Erythroblast (primary cell): ENCODE measurements around the gene RFX3.
"Not testable (repeated sequence)": the region's sequence is repeated elsewhere in the genome, so short reads cannot be mapped to it uniquely, and the experiment has no call there.

Experiments
- DNase-seq, 2 experiments: peaks; one replicate each; lab custom pipeline; 2025; lab: John Stamatoyannopoulos, UW
- GATA1 ChIP-seq: IDR thresholded peaks from 2 replicates; pipeline ENCODE4 v1.6.1; 2011; ENCODE audit warnings: low read depth, mild to moderate bottlenecking, control low read depth, low read length, moderate library complexity
- POLR2A ChIP-seq: IDR thresholded peaks from 2 replicates; pipeline ENCODE4 v1.6.1; 2011; ENCODE audit warnings: mild to moderate bottlenecking, low read length

Gene RFX3

DNA sequence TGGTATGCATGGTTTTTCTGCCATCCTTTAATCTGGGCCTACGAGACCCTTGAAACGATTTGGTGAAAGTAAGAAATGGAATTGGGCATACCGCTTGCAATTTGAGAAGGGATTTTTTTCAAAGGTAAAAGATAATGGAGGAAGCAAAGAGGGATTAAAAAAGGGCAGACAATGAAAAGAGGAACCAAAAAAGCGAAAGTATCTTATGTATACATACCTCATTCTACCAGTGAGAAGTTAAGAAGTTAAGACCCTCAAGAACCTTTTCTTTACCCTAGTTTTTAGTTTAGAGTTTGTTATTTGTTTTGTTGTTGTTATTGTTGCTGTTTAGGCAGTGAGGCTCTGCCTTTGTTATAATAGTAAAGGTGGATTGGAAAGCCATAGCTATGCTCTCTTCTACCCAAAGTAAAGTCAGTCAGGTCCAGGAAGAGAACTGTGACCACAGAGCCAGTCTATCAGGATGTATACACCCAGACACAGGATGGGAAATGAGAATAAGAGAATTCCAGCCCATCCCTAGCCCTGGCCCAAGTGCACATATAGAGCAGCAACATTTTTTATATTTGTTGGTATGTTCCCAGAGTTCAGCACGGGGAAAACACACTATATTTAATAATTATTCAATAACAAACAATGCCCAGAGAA, 166.6 kb downstream of the RFX3 start:
- DNase-seq, result no peak
- TF ChIP-seq GATA1 (no peak), POLR2A (no peak)

- no peak for TF ChIP-seq POLR2A
- no peak for TF ChIP-seq GATA1
- DNase-seq, result no peak
Measured at GRCh38 chr9:3348169-3348568, 177.6 kb downstream of the RFX3 start.

DNA sequence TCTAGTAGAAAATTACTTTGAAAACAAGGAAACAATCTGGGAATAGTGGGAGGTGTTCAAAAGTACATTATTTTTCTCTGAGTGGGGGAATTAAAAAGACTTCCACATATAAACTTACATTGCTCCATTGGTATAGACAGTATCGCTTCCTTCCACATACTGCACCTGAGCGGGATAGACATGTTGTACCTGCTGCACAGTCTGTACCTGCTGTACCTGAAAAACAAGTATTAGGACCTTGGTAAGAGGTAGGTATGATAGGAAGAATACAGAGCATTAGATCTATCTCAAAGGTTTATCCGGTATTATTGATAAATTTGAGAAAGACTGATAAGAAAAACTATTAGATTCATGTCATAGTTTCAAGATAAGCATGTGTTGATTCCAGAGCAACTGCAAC, 179.3 kb downstream of the RFX3 start:
- DNase-seq, result no peak
- TF ChIP-seq GATA1 (no peak), POLR2A (no peak)

DNA sequence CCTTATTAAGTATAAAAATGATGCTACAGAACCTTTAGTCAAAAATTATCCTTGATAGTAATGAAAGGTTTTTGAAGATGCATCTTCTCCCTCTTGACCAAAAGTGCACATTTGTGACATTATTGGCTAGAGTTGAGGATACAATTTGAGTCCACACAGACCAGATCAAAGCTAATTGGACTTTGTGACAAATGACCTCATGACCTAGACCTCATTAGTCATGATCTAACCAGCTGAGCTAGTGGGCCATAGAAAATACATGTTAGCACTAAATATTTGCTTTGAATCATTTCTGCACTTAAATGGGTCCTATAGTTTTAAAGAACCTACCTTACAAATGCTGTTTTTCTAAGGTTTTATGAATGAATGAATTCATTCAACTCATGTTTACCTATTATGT, 182.1 kb downstream of the RFX3 start:
- DNase-seq, result no peak

GRCh38 chr9:3342159-3342777, 183.5 kb downstream of the RFX3 start:
- DNase-seq, result no peak
- TF ChIP-seq POLR2A, result no peak
- no peak for TF ChIP-seq GATA1

More for the DNA sequence above, 182.1 kb downstream of the RFX3 start:
- no peak for TF ChIP-seq GATA1

DNA sequence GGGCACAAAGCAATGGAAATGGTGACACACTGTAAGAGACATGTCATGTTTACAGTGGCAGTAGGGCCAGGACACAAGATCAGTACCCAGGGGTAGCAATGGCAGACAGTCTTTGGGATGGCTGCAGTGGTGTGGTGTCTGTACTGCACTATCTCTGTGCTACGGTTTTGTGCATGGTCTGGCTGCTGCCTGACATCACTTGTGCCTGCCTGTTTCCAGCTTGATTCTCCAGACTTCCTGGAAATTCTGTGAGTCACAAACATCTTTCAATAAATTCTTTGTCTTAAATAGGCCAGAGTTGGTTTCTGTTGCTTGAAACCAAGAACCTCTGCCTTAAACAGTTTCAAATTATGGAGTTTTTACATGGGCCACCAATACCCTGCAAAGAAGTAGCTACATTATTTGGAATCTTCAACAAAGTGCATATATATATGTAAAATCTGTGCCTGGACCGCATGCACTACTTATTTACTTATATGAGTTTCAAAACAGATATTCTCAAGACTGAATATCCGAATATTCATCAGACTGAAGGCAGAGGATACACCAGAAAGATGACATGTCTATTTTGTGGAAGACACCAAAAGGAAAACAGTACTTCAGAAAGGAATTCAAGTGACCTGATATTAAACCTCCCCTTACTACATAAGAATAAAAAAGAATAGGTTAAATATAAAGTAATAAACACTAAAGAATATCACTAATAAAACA, 188.1 kb downstream of the RFX3 start:
- TF ChIP-seq GATA1, result no peak
- no peak for TF ChIP-seq POLR2A
- DNase-seq, result no peak

GRCh38 chr9:3336951-3337350, 188.8 kb downstream of the RFX3 start:
- DNase-seq, result no peak
- no peak for TF ChIP-seq GATA1
- TF ChIP-seq POLR2A, result no peak

- no peak for DNase-seq
- TF ChIP-seq GATA1, result no peak
- no peak for TF ChIP-seq POLR2A
Measured at GRCh38 chr9:3332802-3333201, 193.0 kb downstream of the RFX3 start.

DNA sequence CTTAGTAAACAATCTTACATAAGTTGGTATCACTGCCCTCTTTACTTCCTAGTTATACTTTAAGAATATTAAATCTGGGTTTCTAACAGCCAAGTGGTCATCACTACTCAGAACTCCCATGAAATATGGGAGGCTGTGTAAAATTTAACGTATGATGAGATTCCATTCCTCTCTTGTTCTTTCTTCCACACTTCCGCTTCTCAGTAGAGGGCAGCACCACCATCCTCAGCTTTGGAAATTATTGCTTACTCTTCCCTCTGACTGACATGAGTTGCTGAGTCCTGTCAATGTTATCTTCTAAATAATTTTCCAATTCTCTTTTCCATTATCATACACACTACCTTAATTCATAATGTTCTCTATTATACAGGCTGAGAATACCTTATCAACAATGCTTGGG, 194.0 kb downstream of the RFX3 start:
- DNase-seq, result peak in 1 of 2 experiments; percentile 11
- no peak for TF ChIP-seq POLR2A
- no peak for TF ChIP-seq GATA1

GRCh38 chr9:3330792-3331420, 194.9 kb downstream of the RFX3 start:
- TF ChIP-seq POLR2A, result no peak
- no peak for TF ChIP-seq GATA1
- DNase-seq, result no peak

- no peak for DNase-seq
- TF ChIP-seq POLR2A (no peak), GATA1 (no peak)
Measured at GRCh38 chr9:3329361-3329760, 196.4 kb downstream of the RFX3 start.

GRCh38 chr9:3323714-3324113, 202.1 kb downstream of the RFX3 start:
- no peak for DNase-seq
- no peak for TF ChIP-seq GATA1
- no peak for TF ChIP-seq POLR2A

DNA sequence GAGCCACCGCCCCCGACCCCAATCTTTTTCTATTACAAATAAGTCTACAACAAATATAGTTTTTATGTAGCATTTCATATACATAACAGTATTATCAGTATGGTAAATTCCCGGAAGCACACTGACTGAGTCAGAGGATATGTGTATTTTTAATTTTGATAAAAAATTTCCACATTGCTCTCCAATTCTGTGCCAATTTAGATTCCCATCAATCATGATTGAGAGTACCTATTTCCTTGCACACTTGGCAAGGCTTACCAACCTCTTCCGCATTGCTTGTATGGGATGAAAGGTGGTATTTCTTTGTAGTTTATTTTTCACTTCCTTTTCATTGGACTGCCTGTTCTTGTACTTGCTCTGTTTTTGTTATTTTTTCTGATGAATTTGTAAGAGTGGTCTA, 204.6 kb downstream of the RFX3 start:
- TF ChIP-seq POLR2A (no peak), GATA1 (no peak)
- DNase-seq, result no peak

DNA sequence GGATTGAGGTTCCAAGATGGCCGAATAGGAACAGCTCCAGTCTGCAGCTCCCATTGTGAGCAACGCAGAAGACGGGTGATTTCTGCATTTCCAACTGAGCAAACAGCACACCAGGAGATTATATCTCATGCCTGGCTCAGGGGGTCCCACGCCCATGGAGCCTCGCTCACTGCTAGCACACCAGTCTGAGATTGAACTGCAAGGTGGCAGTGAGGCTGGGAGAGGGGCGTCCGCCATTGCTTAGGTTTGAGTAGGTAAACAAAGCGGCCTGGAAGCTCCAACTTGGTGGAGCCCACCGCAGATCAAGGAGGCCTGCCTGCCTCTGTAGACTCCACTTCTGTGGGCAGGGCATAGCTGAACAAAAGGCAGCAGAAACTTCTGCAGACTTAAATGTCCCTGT, 213.2 kb downstream of the RFX3 start:
- DNase-seq, result not testable (repeated sequence)
